ENCODE measurements around the gene NPL.

GRCh38 chr1:182782587-182782913, 7.0 kb upstream of the NPL start:
- TF ChIP-seq POLR2A (IDR thresholded peaks at IDR 0.05; ENCODE audit: low read depth, low read length) (no peak), POLR2AphosphoS5 (IDR thresholded peaks at IDR 0.05; ENCODE audit: low read depth, low read length) (no peak), TAF1 (IDR thresholded peaks at IDR 0.05; ENCODE audit: borderline replicate concordance, low read depth, low read length) (no peak)

Measured in GM12892 (cell line).